ENCODE measurements around the gene LRRC3C. TPM values are rescaled to one million over a fixed set of nuclear protein-coding genes. Genes with fewer than 3 reads are reported as not detected.
A peak's percentile ranks its signal among the peaks of the same experiment; 100 is the strongest.
"Not testable (repeated sequence)": the region's sequence is repeated elsewhere in the genome, so short reads cannot be mapped to it uniquely, and the experiment has no call there.

LRRC3C gene
- total RNA-seq, 1 donor from 2014 or later: not detected

GRCh38 chr17:39946551-39947330 is 19.2 kb downstream of the LRRC3C start:
- DNase-seq (ENCODE audit: low spot score): peak; percentile 20

DNA sequence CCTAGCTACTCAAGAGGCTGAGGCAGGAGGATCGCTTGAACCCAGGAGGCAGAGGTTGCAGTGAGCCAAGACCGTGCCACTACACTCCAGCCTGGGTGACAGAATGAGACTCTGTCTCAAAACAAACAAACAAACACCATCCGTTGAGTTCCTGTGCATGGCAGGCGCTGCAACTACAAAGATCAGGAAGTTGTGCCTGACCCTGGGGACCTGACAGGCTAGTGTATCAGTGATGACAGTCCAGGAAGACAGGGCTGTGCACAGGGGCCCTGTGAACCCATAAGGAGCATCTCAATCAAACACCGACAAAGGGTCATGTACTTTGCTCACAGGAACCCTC is 20.9 kb downstream of the LRRC3C start:
- not testable (repeated sequence) for DNase-seq (ENCODE audit: low spot score)

GRCh38 chr17:39949028-39949427 is 21.5 kb downstream of the LRRC3C start:
- no peak for DNase-seq (ENCODE audit: low spot score)

GRCh38 chr17:39950871-39951348 is 23.4 kb downstream of the LRRC3C start:
- DNase-seq (ENCODE audit: low spot score): peak; percentile 15

DNA sequence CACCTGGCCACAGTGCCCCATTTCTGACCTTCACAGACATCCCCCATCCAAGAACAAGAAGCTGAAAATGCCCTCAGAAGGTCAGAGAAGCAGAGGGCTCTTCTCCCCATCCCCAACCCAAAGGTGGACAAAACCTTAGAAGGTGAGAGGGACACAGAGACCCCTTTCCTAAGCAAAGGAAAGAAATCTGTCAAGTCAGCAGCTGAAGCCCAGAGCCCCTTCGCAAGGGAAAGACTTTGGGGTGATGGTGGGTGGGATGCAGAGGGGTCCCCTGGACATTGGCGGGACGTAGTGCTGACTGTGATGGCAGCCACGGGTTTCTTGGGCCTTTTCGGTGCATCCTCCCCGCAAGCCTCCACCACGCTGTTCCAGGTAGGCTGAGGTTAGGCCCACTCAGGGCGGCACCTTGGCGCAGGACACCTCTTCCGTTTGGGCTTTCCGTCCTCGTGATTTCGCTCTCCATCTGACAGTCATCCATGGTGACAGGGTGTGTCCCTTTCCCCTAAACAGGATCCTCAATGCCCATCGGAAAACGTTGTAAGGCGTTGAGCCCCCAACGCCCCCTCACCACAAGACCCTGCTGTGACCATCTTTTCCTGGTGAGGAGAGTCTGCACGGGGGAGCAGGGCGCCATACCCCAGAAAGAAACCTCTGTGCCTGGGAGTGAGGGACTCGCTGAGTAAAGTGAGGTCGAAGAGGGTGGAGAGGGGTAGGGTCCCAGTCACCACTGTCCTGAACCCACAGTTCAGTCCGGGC is 24.6 kb downstream of the LRRC3C start:
- no peak for DNase-seq (ENCODE audit: low spot score)

DNA sequence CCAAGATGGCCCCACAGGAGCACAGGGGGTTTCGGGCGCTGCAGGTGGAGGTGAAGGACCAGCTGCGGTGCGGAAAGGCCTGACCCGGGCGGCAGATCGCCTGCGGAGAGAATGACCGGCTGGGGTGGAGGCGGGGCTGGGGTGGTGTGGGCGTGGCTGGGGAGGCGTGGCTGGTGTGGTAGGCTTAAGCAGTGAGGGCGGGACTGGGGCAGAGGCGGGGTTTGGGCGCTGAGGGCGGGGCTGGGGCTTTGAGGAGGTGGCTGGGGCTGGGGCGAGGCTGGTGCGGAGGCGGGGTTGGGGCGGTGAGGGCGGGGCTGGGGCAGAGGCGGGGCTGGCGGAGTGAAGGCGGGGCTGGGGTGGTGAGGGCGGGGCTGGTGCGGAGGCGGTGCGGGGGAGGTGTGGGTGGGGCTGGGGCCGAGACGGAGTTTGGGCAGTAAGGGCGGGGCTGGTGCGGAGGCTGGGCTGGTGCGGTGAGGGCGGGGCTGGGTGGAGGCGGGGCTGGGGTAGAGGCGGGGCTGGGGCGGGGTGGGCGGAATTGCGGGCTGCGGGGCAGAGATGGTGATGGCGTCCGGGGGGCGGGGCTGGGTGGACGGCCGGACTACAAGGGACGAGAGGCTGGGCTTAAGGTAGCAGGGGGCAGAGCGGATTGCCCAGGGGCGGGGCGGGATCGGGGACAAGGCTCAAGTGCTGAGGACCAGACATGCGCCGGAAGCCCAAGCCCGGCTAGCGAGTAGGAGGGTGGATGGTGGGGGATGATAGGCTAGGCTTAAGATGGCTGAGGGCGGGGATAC is 25.3 kb downstream of the LRRC3C start:
- peak; percentile 96 for DNase-seq (ENCODE audit: low spot score)

- no peak for DNase-seq (ENCODE audit: low spot score)
These were observed 25.9 kb downstream of the LRRC3C start for GRCh38 chr17:39953471-39953888.

DNA sequence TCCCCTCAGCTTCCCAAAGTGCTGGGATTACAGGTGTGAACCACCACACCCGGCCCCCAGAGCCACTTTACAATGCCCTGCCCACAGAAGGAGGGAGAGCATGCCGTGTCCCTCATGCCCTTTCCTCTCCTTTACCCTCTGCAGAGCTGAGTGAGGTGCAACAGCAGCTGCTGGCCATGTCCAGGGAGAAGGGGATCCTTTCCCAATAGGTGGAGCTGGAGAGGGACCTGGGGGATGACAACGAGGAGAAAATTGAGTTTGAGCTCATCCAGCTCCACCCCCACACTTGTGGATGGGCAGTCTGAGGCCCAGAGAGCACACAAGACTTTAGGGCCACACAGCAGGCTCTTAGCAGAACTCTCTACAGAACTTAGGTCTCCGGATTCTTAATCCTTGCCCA is 27.3 kb downstream of the LRRC3C start:
- no peak for DNase-seq (ENCODE audit: low spot score)

DNA sequence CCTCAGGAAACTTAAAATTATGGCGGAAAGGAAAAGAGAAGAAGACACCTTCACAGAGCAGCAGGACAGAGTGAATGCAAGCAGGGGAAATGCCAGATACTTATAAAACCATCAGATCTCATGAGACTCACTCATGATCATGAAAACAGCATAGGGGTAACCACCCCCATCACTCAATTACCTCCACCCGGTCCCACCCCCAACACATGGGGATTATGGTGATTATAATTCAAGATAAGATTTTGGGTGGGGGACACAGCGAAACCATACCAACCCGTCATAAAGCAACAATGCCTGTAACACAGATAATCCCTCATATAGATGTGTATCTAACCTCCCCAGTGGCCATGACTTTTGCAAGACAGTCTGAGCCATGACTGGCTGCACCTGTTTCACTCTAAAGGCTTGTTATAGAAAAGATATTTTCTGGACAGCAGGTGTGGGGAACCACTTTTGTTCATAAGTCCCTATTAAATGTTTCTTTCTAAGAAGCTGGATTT is 28.2 kb downstream of the LRRC3C start:
- DNase-seq (ENCODE audit: low spot score): no peak

- DNase-seq (ENCODE audit: low spot score): peak; percentile 72
These were observed 33.1 kb downstream of the LRRC3C start for GRCh38 chr17:39960524-39961041.

DNA sequence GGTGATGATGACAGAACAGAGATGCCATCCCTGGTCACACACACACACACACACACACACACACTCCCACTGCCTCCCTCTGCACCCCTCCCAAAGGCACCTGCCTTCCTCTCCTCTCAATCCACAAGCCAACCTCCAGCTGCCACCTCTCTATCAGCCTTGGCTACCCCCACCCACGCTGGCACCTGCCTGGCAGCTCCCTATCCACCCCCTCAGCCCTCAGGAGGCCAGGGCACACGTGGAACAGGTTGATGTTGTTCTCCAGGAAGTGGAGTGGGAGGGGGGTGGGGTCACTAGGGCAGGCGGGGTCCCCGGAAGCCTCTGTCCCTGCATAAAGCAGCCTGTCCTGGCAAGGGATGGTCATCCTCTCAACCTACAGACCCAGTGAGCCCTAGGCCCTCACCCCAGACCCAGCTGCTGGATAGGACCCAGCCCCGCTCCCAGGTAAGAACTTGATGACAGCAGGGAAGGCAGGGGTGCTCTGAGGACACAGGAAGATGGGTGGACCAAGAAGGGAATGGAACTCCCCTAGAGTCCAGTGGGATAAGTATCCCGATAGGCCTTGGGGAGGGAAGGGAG is 35.2 kb downstream of the LRRC3C start, which contains the start of gene GSDMA:
Gene GSDMA (plus strand): TSS at position 363 of the 579 bp plus-strand sequence. CDS start 2,684 bp downstream, outside the sequence.
- DNase-seq (ENCODE audit: low spot score): no peak

DNA sequence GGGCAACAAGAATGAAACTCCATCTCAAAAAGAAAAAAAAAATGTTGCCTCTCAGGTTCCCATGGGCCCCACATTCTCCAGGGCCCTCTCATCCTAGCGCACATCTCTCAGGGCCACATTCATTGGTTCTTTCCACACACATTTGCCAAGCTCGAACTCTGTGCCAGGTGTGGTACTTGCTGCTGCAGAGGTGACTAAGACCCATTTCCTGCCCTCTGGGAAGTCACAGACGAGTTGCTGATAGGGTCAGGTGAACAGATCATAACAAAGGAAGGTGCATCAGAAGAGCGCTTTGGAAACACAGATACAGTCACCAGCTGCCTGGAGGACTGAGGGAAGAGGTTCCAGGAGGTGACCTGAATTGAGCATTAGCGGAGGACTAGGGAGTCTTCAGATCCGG is 36.3 kb downstream of the LRRC3C start:
- no peak for DNase-seq (ENCODE audit: low spot score)

- DNase-seq (ENCODE audit: low spot score): peak; percentile 80
These were observed 37.6 kb downstream of the LRRC3C start for GRCh38 chr17:39965017-39965699.

- no peak for DNase-seq (ENCODE audit: low spot score)
These were observed 39.2 kb downstream of the LRRC3C start for GRCh38 chr17:39966771-39967170.

GRCh38 chr17:39968761-39969160 is 41.2 kb downstream of the LRRC3C start:
- DNase-seq (ENCODE audit: low spot score): no peak

DNA sequence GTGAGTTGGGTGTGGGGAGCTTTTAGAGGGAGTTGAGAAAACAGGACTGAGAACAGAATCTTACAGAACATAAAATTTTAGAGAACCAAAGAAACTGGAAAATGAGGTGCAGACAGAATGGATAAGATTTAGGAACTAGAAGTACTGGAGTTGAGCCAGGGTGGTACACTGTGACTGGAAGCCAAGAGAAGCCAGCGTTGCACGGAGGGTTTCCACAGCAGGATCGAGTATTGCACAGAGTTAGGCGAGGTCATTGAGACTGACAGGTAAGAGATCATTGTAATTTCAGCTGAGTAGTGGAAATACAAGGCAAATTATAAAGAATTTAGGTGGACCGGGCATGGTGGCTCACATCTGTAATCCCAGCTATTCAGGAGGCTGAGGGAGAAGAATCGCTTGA is 41.8 kb downstream of the LRRC3C start:
- DNase-seq (ENCODE audit: low spot score): peak; percentile 23

DNA sequence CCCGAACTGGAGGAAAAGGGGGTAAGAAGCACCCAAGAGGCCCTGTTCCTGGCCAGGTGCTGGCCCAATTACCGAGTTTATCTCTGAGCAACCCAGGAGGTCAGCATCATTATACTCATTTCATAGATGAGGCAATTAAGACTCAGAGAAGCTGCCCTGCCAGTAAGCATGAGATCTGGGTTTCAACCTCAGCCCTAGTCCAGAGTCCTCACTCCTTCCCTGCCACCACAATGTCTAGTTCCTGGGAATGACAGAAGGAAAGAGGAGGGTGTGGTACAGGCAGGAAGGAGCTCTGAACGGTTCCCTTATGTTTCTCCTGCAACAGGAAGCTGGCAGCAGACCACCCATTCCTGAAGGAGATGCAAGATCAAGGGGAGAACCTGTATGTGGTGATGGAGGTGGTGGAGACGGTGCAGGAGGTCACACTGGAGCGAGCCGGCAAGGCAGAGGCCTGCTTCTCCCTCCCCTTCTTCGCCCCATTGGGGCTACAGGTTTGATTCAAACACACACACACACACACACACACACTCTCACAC is 42.7 kb downstream of the LRRC3C start:
- no peak for DNase-seq (ENCODE audit: low spot score)

- no peak for DNase-seq (ENCODE audit: low spot score)
These were observed 43.6 kb downstream of the LRRC3C start for GRCh38 chr17:39971076-39971603.

- DNase-seq (ENCODE audit: low spot score): peak; percentile 34
These were observed 44.7 kb downstream of the LRRC3C start for GRCh38 chr17:39972271-39972670.

- no peak for DNase-seq (ENCODE audit: low spot score)
These were observed 46.0 kb downstream of the LRRC3C start for GRCh38 chr17:39973496-39973895.

All from umbilical cord (tissue), 2 donors.